GM21786 (cell line): ENCODE data around the gene ARSG.
"Not testable (repeated sequence)": the region's sequence is repeated elsewhere in the genome, so short reads cannot be mapped to it uniquely, and the experiment has no call there.

ENCODE experiments used
- ATAC-seq: cut with Tn5 transposase; IDR thresholded peaks from one replicate; pipeline ENCODE4 v1.9.1; 2021; ENCODE audit not compliant: unreplicated experiment

The ARSG gene

GRCh38 chr17:68327823-68328557 lies 36.7 kb downstream of the ARSG start:
- ATAC-seq = no peak

GRCh38 chr17:68328676-68329075 lies 37.4 kb downstream of the ARSG start:
- ATAC-seq = no peak

GRCh38 chr17:68329331-68329730 lies 38.0 kb downstream of the ARSG start:
- ATAC-seq = no peak

GRCh38 chr17:68331932-68332331 lies 40.6 kb downstream of the ARSG start:
- not testable (repeated sequence) for ATAC-seq

- no peak for ATAC-seq
Observed at GRCh38 chr17:68334393-68334792, 43.1 kb downstream of the ARSG start.

- ATAC-seq = no peak
Observed at GRCh38 chr17:68341482-68341881, 50.2 kb downstream of the ARSG start.

- ATAC-seq = no peak
Observed at GRCh38 chr17:68343976-68344375, 52.7 kb downstream of the ARSG start.

GRCh38 chr17:68344701-68345136 lies 53.4 kb downstream of the ARSG start:
- ATAC-seq = no peak

GRCh38 chr17:68346448-68346847 lies 55.2 kb downstream of the ARSG start:
- ATAC-seq = peak; percentile 75

- ATAC-seq = no peak
Observed at GRCh38 chr17:68347380-68347779, 56.1 kb downstream of the ARSG start.

GRCh38 chr17:68349157-68349556 lies 57.9 kb downstream of the ARSG start:
- ATAC-seq = peak; percentile 42

GRCh38 chr17:68351395-68351794 lies 60.1 kb downstream of the ARSG start:
- no peak for ATAC-seq

- no peak for ATAC-seq
Observed at GRCh38 chr17:68352041-68352440, 60.7 kb downstream of the ARSG start.

GRCh38 chr17:68352671-68353070 lies 61.4 kb downstream of the ARSG start:
- ATAC-seq = not testable (repeated sequence)

- ATAC-seq = no peak
Observed at GRCh38 chr17:68353111-68353521, 61.8 kb downstream of the ARSG start.

GRCh38 chr17:68354311-68354710 lies 63.0 kb downstream of the ARSG start:
- ATAC-seq = not testable (repeated sequence)

GRCh38 chr17:68355108-68355507 lies 63.8 kb downstream of the ARSG start:
- ATAC-seq = not testable (repeated sequence)

- peak; percentile 81 for ATAC-seq
Observed at GRCh38 chr17:68356520-68356919, 65.2 kb downstream of the ARSG start.

- ATAC-seq = no peak
Observed at GRCh38 chr17:68356949-68357455, 65.7 kb downstream of the ARSG start.

GRCh38 chr17:68357886-68358285 lies 66.6 kb downstream of the ARSG start:
- no peak for ATAC-seq

GRCh38 chr17:68359791-68360535 lies 68.7 kb downstream of the ARSG start:
- no peak for ATAC-seq

GRCh38 chr17:68365469-68365868 lies 74.2 kb downstream of the ARSG start:
- no peak for ATAC-seq
